AG08395 (cell line): ENCODE data around the gene PPFIA4.
"Not testable (repeated sequence)": the region's sequence is repeated elsewhere in the genome, so short reads cannot be mapped to it uniquely, and the experiment has no call there.

Source experiments
- DNase-seq: peaks from one replicate; pipeline ENCODE4 v3.0.0; 2012; ENCODE audit warnings: mixed read lengths, low spot score

PPFIA4 gene

GRCh38 chr1:203017061-203017460 is 9.2 kb upstream of the PPFIA4 start:
- no peak for DNase-seq

- DNase-seq, result no peak
These were observed 8.6 kb upstream of the PPFIA4 start for GRCh38 chr1:203017692-203018091.

- not testable (repeated sequence) for DNase-seq
These were observed 3.4 kb upstream of the PPFIA4 start for GRCh38 chr1:203022855-203023254.

GRCh38 chr1:203025686-203026030 is 633 bp upstream of the PPFIA4 start:
- DNase-seq, result no peak

GRCh38 chr1:203026666-203027663 is 674 bp downstream of the PPFIA4 start:
- DNase-seq, result no peak

GRCh38 chr1:203028067-203028783 is 1.9 kb downstream of the PPFIA4 start:
- DNase-seq, result no peak

GRCh38 chr1:203028784-203029553 is 2.7 kb downstream of the PPFIA4 start:
- DNase-seq, result no peak

GRCh38 chr1:203031467-203031866 is 5.2 kb downstream of the PPFIA4 start:
- DNase-seq, result no peak

GRCh38 chr1:203033287-203033686 is 7.0 kb downstream of the PPFIA4 start:
- no peak for DNase-seq

- DNase-seq, result no peak
These were observed 7.6 kb downstream of the PPFIA4 start for GRCh38 chr1:203033917-203034316.

- DNase-seq, result no peak
These were observed 8.3 kb downstream of the PPFIA4 start for GRCh38 chr1:203034422-203035110.

GRCh38 chr1:203035111-203036000 is 9.1 kb downstream of the PPFIA4 start:
- no peak for DNase-seq

GRCh38 chr1:203036135-203036534 is 9.8 kb downstream of the PPFIA4 start:
- DNase-seq, result no peak

GRCh38 chr1:203036537-203036936 is 10.2 kb downstream of the PPFIA4 start:
- DNase-seq, result no peak

- no peak for DNase-seq
These were observed 11.4 kb downstream of the PPFIA4 start for GRCh38 chr1:203037509-203038190.

- peak; percentile 93 for DNase-seq
These were observed 12.0 kb downstream of the PPFIA4 start for GRCh38 chr1:203038217-203038741.

- DNase-seq, result peak; percentile 84
These were observed 12.8 kb downstream of the PPFIA4 start for GRCh38 chr1:203038891-203039608.

GRCh38 chr1:203039609-203040512 is 13.6 kb downstream of the PPFIA4 start:
- no peak for DNase-seq
